NT2/D1 (cell line): ENCODE data around the gene CDH3.

Experiments
- DNase-seq: peaks from one replicate; pipeline ENCODE4 v3.0.0-alpha.2; 2011; ENCODE audit warnings: low read depth, low spot score
- H3K27me3 ChIP-seq: 2 replicates; pipeline ENCODE4 v1.6.0; 2011; ENCODE audit warnings: mild to moderate bottlenecking; ENCODE audit not compliant: insufficient read length, insufficient read depth
- H3K36me3 ChIP-seq: 2 replicates; pipeline ENCODE4 v1.6.1; 2011; ENCODE audit warnings: mild to moderate bottlenecking, low read length, mixed read lengths; ENCODE audit not compliant: insufficient read depth, insufficient read length
- H3K4me1 ChIP-seq: 2 replicates; pipeline ENCODE4 v1.5.1; 2011; ENCODE audit not compliant: insufficient read depth, insufficient read length
- H3K4me3 ChIP-seq: 2 replicates; pipeline ENCODE4 v1.5.1; 2011; ENCODE audit warnings: low read depth; ENCODE audit not compliant: insufficient read length
- H3K9ac ChIP-seq: 2 replicates; pipeline ENCODE4 v1.6.0; 2011; ENCODE audit warnings: low read depth; ENCODE audit not compliant: insufficient read length
- H3K9me3 ChIP-seq: 2 replicates; pipeline ENCODE4 v1.5.1; 2011; ENCODE audit warnings: mild to moderate bottlenecking, low read length; ENCODE audit not compliant: insufficient read depth
- SUZ12 ChIP-seq: IDR thresholded peaks from 2 replicates; pipeline ENCODE4 v1.6.1; 2011; ENCODE audit not compliant: insufficient read length, insufficient read depth; ENCODE audit errors: extremely low read depth
- YY1 ChIP-seq: IDR thresholded peaks from 2 replicates; pipeline ENCODE4 v1.6.1; 2011; ENCODE audit not compliant: insufficient read length, insufficient read depth
- ZNF274 ChIP-seq: IDR thresholded peaks from 2 replicates; pipeline ENCODE4 v1.6.1; 2011; ENCODE audit warnings: mild to moderate bottlenecking, low read depth, low read length

The CDH3 gene

GRCh38 chr16:68662035-68662434, 16.9 kb downstream of the CDH3 start:
- Histone ChIP-seq H3K4me3 (no peak overlapping the region), H3K27me3 (no peaks in the 10 kb centered on the region), H3K9me3 (no peaks in the 10 kb centered on the region), H3K36me3 (no peaks in the 10 kb centered on the region), H3K4me1 (peaks cover 5% of the 10 kb centered on the region), H3K9ac (no peak overlapping the region)
- no peak for TF ChIP-seq SUZ12
- no peak for TF ChIP-seq ZNF274
- no peak for TF ChIP-seq YY1
- no peak for DNase-seq

- no peak for DNase-seq
- Histone ChIP-seq H3K4me1 (no peaks in the 10 kb centered on the region), H3K9me3 (no peaks in the 10 kb centered on the region), H3K27me3 (no peaks in the 10 kb centered on the region), H3K36me3 (no peaks in the 10 kb centered on the region), H3K9ac (no peak overlapping the region), H3K4me3 (no peak overlapping the region)
- no peak for TF ChIP-seq YY1
- TF ChIP-seq ZNF274 = no peak
- TF ChIP-seq SUZ12 = no peak
These were observed 19.2 kb downstream of the CDH3 start for GRCh38 chr16:68664297-68664696.

GRCh38 chr16:68665501-68665900, 20.4 kb downstream of the CDH3 start:
- DNase-seq = no peak
- H3K36me3 ChIP-seq = peaks cover 2% of the 10 kb centered on the region
- no peak overlapping the region for H3K9ac ChIP-seq
- H3K9me3 ChIP-seq = no peaks in the 10 kb centered on the region
- H3K4me1 ChIP-seq = no peaks in the 10 kb centered on the region
- TF ChIP-seq SUZ12 (no peak), YY1 (no peak), ZNF274 (no peak)
- H3K27me3 ChIP-seq = no peaks in the 10 kb centered on the region
- H3K4me3 ChIP-seq = no peak overlapping the region

GRCh38 chr16:68668266-68668665, 23.2 kb downstream of the CDH3 start:
- no peak for DNase-seq
- no peak overlapping the region for H3K4me3 ChIP-seq
- H3K9me3 ChIP-seq = no peaks in the 10 kb centered on the region
- H3K4me1 ChIP-seq = peaks cover 3% of the 10 kb centered on the region
- TF ChIP-seq SUZ12 = no peak
- TF ChIP-seq ZNF274 = no peak
- no peak for TF ChIP-seq YY1
- peaks cover 2% of the 10 kb centered on the region for H3K36me3 ChIP-seq
- H3K9ac ChIP-seq = no peak overlapping the region
- H3K27me3 ChIP-seq = no peaks in the 10 kb centered on the region

GRCh38 chr16:68676113-68676860, 31.2 kb downstream of the CDH3 start:
- TF ChIP-seq ZNF274 (no peak), YY1 (no peak), SUZ12 (no peak)
- H3K27me3 ChIP-seq = no peaks in the 10 kb centered on the region
- H3K4me3 ChIP-seq = no peak overlapping the region
- DNase-seq = no peak
- no peaks in the 10 kb centered on the region for H3K9me3 ChIP-seq
- peaks cover 3% of the 10 kb centered on the region for H3K4me1 ChIP-seq
- H3K36me3 ChIP-seq = peaks cover 33% of the 10 kb centered on the region
- H3K9ac ChIP-seq = no peak overlapping the region

GRCh38 chr16:68681038-68681437, 35.9 kb downstream of the CDH3 start:
- no peak for DNase-seq
- TF ChIP-seq ZNF274 = no peak
- H3K36me3 ChIP-seq = peaks cover 63% of the 10 kb centered on the region
- no peaks in the 10 kb centered on the region for H3K4me1 ChIP-seq
- H3K9me3 ChIP-seq = no peaks in the 10 kb centered on the region
- H3K27me3 ChIP-seq = no peaks in the 10 kb centered on the region
- H3K9ac ChIP-seq = no peak overlapping the region
- H3K4me3 ChIP-seq = no peak overlapping the region

- no peak for DNase-seq
- H3K27me3 ChIP-seq = no peaks in the 10 kb centered on the region
- H3K4me3 ChIP-seq = no peak overlapping the region
- no peaks in the 10 kb centered on the region for H3K4me1 ChIP-seq
- peaks cover 61% of the 10 kb centered on the region for H3K36me3 ChIP-seq
- no peaks in the 10 kb centered on the region for H3K9me3 ChIP-seq
- no peak overlapping the region for H3K9ac ChIP-seq
- TF ChIP-seq ZNF274 (no peak), YY1 (no peak), SUZ12 (no peak)
These were observed 40.8 kb downstream of the CDH3 start for GRCh38 chr16:68685685-68686478.
